HG02623 (cell line): ENCODE results near the gene LYPLAL1.
A peak's percentile ranks its signal among the peaks of the same experiment; 100 is the strongest.

Experiments used
- ATAC-seq: cut with Tn5 transposase; IDR thresholded peaks from one replicate; pipeline ENCODE4 v1.9.1; 2021; ENCODE audit warnings: moderate library complexity; ENCODE audit not compliant: unreplicated experiment

LYPLAL1 gene

GRCh38 chr1:219173758-219174459 is at the start of gene LYPLAL1:
Gene LYPLAL1 (plus strand): TSS chr1:219173878. CDS start chr1:219173891, 13 bp downstream.
- peak; percentile 59 for ATAC-seq

- no peak for ATAC-seq
These were observed 49.5 kb upstream of the LYPLAL1 start for GRCh38 chr1:219124163-219124562.

- ATAC-seq: no peak
These were observed 48.3 kb upstream of the LYPLAL1 start for GRCh38 chr1:219125342-219125741.

- no peak for ATAC-seq
These were observed 47.3 kb upstream of the LYPLAL1 start for GRCh38 chr1:219126377-219126776.

- no peak for ATAC-seq
These were observed 44.7 kb upstream of the LYPLAL1 start for GRCh38 chr1:219128957-219129356.

- peak; percentile 48 for ATAC-seq
These were observed 43.2 kb upstream of the LYPLAL1 start for GRCh38 chr1:219130366-219130935.

GRCh38 chr1:219132939-219133338 is 40.7 kb upstream of the LYPLAL1 start:
- ATAC-seq: no peak

GRCh38 chr1:219138747-219139146 is 34.9 kb upstream of the LYPLAL1 start:
- ATAC-seq: no peak

GRCh38 chr1:219140303-219140877 is 33.3 kb upstream of the LYPLAL1 start:
- no peak for ATAC-seq

GRCh38 chr1:219143735-219144134 is 29.9 kb upstream of the LYPLAL1 start:
- ATAC-seq: no peak

GRCh38 chr1:219144658-219145315 is 28.9 kb upstream of the LYPLAL1 start:
- ATAC-seq: no peak

GRCh38 chr1:219147571-219148019 is 26.1 kb upstream of the LYPLAL1 start:
- ATAC-seq: no peak

GRCh38 chr1:219149009-219149577 is 24.6 kb upstream of the LYPLAL1 start:
- no peak for ATAC-seq

GRCh38 chr1:219149953-219150352 is 23.7 kb upstream of the LYPLAL1 start:
- ATAC-seq: no peak

GRCh38 chr1:219150913-219151312 is 22.8 kb upstream of the LYPLAL1 start:
- no peak for ATAC-seq

GRCh38 chr1:219151467-219151866 is 22.2 kb upstream of the LYPLAL1 start:
- no peak for ATAC-seq

GRCh38 chr1:219152751-219153150 is 20.9 kb upstream of the LYPLAL1 start:
- ATAC-seq: peak; percentile 48

- no peak for ATAC-seq
These were observed 20.0 kb upstream of the LYPLAL1 start for GRCh38 chr1:219153723-219154122.

GRCh38 chr1:219155135-219155534 is 18.5 kb upstream of the LYPLAL1 start:
- no peak for ATAC-seq

- peak; percentile 78 for ATAC-seq
These were observed 13.6 kb upstream of the LYPLAL1 start for GRCh38 chr1:219159946-219160645.

- ATAC-seq: no peak
These were observed 12.7 kb upstream of the LYPLAL1 start for GRCh38 chr1:219160967-219161366.
